GM08714 (cell line): Measurements from ENCODE around the gene SEC16B.

Experiments
- H3K4me3 ChIP-seq: fragments of 200-500 bp; sonication (Bioruptor generic); 2 replicates; pipeline ENCODE4 v1.5.1; 2014; ENCODE audit warnings: mild to moderate bottlenecking, low read length, inconsistent platforms
- ZNF274 ChIP-seq: IDR thresholded peaks from 2 replicates; pipeline ENCODE4 v1.6.1; 2012; ENCODE audit warnings: mild to moderate bottlenecking, low read depth, low read length

SEC16B gene, protein sequence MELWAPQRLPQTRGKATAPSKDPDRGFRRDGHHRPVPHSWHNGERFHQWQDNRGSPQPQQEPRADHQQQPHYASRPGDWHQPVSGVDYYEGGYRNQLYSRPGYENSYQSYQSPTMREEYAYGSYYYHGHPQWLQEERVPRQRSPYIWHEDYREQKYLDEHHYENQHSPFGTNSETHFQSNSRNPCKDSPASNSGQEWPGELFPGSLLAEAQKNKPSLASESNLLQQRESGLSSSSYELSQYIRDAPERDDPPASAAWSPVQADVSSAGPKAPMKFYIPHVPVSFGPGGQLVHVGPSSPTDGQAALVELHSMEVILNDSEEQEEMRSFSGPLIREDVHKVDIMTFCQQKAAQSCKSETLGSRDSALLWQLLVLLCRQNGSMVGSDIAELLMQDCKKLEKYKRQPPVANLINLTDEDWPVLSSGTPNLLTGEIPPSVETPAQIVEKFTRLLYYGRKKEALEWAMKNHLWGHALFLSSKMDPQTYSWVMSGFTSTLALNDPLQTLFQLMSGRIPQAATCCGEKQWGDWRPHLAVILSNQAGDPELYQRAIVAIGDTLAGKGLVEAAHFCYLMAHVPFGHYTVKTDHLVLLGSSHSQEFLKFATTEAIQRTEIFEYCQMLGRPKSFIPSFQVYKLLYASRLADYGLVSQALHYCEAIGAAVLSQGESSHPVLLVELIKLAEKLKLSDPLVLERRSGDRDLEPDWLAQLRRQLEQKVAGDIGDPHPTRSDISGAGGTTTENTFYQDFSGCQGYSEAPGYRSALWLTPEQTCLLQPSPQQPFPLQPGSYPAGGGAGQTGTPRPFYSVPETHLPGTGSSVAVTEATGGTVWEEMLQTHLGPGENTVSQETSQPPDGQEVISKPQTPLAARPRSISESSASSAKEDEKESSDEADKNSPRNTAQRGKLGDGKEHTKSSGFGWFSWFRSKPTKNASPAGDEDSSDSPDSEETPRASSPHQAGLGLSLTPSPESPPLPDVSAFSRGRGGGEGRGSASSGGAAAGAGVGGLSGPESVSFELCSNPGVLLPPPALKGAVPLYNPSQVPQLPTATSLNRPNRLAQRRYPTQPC

DNA sequence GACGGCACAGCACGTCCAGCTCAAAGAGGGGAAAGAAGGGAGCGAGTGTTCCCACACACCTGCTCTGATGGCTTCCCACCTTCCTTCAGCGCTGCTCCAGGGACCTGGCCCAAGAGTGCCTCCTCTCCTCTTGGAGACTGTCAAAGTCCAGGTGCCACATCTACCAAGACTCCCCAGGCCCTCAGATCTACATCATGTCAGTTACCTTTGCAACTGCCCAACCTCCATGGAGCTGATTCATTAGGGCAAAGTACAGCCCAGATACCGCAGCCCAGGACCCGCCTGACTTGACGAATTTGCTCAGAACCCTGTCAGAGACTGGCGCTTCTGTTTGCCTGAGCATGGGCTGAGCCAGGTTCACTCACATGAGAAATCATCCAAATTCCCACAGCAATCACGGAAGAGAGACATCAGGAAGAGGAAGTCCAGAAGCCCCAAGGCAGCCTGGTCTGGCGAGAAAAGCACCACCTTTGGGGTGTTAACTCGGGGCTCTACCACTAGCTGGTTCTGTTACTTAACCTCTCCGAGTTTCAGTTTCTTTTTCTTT lies at the start of gene SEC16B:
Gene SEC16B (minus strand): TSS at position 234 of the 547 bp plus-strand sequence. CDS start 2,077 bp downstream, outside the sequence.
- no peak within 1 kb of the TSS for H3K4me3 ChIP-seq
- TF ChIP-seq ZNF274, result no peak

DNA sequence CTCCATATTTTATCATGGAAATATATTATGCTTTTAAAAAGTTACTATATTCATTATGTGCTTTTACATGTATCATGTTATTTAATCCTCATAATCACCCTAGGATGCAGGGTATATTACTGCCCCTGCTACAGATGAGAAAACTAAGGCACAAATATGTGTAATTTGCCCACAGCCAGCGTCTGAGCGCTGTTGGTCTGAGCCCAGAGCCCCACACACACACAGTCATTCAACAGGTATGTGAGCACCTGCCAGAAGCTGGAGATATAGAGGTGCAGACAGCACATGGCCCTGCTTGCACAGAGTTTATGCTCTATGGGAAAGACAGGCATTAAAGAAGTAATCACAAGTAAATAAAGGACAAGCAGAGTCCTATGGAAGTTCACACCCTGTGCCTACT lies 49.8 kb upstream of the SEC16B start:
- no peak overlapping the region for H3K4me3 ChIP-seq
- no peak for TF ChIP-seq ZNF274

DNA sequence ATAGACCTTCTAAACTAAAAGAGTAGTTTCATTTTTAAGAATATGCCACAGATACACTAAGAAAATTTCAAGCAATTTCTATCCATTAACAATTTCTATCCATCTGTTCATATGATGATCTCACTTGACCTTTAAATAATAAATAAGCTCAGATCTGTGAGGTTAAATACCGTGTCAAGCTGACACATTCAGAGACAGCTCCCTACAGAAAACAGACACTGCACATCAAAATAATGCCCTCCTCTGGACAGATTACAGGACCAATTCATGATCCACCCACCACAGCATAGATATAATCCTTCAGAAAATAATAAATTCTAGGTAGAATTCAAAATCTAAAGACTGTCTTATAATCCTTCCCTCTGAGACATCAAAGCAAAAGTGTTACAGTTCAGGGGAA lies 49.4 kb upstream of the SEC16B start:
- TF ChIP-seq ZNF274, result no peak

DNA sequence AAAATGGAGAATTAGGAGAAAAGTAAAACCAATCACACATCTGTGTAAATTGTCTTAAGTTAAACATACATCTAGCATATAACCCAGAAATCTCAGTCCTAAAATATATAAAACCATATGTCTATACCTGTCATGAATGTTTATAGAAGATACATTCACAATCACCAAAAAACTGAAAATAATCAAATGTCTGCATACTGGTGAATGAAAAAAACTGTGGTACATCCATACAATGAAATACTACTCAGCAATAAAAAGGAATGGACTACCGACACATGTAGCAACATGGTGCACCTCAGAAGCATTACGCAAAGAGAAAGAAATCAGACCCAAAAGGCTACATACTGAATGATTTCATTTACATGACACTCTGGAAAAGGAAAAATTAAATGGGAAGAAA lies 47.7 kb upstream of the SEC16B start:
- no peak for TF ChIP-seq ZNF274

More for the DNA sequence above, 49.4 kb upstream of the SEC16B start:
- no peak overlapping the region for H3K4me3 ChIP-seq

DNA sequence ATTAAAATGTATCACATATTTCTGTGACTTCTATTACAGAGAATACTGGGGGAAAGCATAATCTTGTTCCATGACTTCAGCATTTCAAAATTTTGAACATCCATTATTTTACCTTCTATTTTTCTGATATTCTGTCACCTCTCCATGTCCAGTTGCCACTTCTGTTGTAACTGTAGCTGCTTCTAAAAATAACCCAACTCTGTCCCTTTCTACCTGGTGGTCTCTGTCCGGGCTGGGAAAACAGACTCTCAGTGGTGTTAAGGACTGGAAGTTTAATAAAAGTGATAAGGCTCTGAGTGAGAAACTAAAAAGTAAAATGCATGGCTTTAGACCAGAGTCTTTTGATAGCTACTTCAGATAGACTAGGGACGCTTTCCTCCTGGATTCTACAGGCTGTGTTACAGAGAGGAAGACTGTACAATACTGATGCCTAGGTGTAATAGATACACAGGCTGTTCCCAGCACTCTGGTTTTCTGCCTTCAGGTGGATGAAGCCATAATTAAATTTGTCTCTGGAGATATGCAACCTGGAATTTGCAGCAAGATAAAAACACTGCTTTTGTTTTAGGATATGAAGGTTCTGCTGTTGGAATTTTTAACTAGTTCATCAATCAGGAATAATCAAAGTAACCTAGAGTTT lies 42.1 kb upstream of the SEC16B start:
- H3K4me3 ChIP-seq, result no peak overlapping the region
- TF ChIP-seq ZNF274, result no peak

More for the DNA sequence above, 47.7 kb upstream of the SEC16B start:
- H3K4me3 ChIP-seq, result no peak overlapping the region

DNA sequence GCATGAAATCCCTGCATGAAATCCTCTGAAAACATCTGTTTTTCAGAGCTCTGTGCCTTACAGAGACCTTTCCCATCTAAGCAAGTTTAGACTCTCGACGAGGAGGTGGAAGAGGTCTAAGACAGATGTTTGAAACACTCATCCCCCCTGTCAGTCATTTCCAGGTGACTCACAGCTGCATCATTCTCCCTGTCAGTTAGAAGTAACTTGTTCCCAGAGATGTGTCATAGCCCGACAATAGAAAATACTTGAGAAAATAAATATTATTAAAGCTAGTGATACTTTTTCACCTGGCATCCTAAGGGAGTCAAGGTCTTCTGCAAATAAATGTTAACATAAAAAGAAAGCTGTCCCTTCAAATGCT lies 41.6 kb upstream of the SEC16B start:
- H3K4me3 ChIP-seq, result no peak overlapping the region
- TF ChIP-seq ZNF274, result no peak

DNA sequence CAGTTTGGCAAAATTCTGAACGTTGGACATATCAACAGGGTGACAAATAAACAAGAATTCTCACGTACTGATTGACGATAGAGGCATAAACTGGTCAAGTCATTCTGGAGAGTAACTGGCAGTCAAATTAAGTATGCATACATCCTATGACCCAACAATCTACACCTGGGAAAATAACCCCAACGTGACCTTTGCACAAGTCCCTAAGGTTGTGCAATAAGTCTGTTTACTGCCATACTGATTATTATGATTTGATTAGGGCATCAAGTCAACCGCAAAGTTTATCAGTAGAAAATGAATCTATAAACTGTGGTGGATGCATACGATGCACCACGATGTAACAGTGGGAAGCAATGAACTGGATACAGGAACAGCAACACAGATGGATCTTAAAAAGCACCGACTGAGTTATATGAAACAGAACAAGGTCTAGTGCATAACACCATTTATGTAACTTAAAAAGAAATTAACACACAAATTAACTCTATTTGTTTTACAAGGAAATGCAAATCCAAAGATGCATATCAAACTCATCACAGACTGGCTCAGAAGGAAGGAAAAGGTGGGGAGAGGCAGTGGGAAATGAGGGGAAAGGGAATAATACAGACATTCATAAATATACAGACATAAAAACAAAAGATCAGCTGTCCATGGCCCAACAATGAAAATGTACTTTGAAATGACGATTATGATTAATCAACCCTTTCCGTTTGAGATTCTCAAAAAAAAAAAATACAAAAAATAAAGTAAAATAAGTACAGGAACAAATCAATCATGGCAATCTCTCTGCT lies 41.0 kb upstream of the SEC16B start:
- no peak overlapping the region for H3K4me3 ChIP-seq

DNA sequence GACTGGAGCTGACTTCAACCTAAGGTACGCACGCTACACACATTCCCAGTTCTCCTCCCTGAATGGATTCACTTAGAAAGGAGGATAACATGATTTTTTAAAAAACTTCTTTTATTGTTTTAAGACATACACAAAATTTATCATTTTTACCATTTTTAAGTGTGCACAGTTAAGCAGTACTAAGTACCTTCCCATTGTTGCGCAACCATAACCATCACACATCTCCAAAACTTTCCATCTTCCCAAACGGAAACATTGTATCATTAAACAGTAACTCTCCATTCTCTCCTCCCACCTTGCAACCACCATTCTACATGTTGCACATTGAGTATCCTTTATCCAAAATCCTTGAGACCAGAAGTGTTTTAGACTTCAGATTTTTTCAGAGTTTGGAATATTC lies 36.2 kb upstream of the SEC16B start:
- TF ChIP-seq ZNF274, result no peak
- no peak overlapping the region for H3K4me3 ChIP-seq

More for the DNA sequence above, 41.0 kb upstream of the SEC16B start:
- TF ChIP-seq ZNF274, result no peak

DNA sequence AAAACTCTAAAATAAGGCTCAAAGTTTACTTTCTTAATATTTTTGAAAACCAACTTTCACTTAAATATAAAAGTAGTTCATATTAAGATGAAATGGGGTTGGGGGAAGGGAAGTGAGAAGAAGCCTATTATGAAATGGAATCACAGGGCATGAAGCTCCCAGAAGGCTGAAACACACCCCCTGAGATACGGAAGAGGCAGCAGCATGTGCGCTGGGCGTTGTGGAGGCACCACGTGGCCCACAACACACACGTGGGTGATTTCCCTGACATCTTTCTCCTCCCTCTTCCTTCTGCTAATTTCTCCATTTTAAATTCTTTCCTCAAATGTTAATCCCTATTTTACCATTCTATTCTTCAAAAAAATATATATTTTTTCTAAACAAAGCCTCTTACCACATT lies 35.6 kb upstream of the SEC16B start:
- no peak for TF ChIP-seq ZNF274
- no peak overlapping the region for H3K4me3 ChIP-seq

DNA sequence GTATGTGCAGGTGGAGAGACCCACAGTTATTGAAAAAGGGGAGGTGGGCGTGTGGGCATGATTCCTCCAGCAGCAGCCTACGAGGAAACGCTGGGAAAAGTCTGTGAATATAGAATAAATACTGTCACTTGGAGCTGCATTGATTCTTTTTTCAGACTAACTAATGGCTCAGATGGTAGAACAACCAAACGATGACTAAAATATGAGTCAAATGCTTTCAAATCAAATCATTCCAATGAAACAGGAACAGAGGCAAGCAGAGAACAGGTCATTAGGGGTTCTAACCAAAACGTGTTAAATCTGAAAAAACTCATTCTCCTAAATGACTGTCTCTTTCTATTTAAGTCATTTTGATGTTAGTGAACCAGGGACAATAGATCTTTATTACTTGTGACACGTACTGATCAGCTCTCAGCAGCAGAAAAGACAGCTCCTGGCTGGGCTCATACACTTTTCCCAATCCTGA lies 35.1 kb upstream of the SEC16B start:
- H3K4me3 ChIP-seq, result no peak overlapping the region
- TF ChIP-seq ZNF274, result no peak

DNA sequence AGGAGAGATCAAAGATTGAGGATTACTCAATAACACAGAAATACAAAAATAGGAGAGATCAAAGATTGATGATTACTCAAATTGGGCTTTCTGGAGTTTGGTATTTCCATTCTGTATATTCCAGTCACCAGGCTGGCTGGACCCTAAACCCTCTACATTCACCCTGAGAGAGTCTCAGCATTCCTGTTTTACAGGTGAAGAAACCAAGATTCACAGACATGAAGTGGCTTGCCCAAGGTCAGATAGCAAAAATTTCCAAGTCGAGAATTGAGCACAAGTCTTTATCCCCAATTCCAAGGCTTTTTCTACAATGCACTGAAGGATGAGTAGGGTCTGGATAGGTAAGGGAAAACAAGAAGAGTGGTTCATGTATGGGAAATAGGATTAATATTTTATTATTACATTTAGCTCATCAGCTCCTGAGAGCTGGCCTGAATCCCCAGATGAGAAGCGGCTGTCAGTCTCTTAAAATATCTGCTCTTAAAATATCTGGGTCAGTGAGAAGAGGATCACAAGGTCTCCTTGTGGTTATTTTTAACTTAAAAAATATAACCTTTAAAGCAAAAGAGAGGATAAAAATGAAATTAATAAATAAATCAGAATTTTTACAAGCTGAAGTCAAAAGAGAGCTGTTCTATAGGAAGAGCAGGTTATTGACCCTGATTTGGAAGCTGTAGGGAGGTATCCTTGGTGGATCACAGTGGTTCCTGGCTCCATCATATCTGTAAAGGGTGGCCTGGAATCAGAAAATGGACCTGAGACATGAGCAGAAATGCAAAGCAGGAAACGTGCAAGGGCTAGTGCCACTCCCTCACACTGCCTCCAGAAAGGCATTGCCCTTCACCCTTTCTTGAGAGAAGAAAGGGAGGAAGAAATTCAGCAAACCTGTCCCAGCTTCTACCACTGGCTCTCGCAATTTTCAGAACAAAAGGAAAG lies 29.1 kb upstream of the SEC16B start:
- no peak overlapping the region for H3K4me3 ChIP-seq
- TF ChIP-seq ZNF274, result no peak

DNA sequence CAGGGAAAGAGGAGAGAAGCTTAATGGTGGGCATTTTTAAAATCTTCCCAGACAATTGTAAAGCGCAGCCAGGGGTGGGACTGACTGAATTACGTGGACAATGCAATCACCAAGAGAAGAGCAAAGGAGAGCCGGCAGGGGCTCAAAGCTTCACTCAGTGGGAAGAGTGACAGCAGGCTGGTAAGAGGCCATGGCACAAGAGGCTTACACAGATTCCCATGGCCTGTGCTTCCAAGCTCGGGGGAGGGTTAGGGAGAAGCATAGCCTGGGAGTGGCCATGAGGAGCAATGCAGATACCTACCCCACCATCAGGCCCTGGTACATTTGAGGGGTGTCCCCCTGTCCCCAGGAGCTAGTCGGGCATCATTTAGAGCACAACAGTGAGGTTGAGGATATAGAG lies 27.1 kb upstream of the SEC16B start:
- no peak for TF ChIP-seq ZNF274
- no peak overlapping the region for H3K4me3 ChIP-seq
